Measurements from ENCODE around the gene FBXW7. TPM values are rescaled to one million over a fixed set of nuclear protein-coding genes. Genes with fewer than 3 reads are reported as not detected.

Gene FBXW7
- total and polyA plus RNA-seq, 2 of the 13 experiments (the other 11 are each of a cell fraction or from before 2014, with no cell fraction given): 5.0 to 40.9 TPM

DNA sequence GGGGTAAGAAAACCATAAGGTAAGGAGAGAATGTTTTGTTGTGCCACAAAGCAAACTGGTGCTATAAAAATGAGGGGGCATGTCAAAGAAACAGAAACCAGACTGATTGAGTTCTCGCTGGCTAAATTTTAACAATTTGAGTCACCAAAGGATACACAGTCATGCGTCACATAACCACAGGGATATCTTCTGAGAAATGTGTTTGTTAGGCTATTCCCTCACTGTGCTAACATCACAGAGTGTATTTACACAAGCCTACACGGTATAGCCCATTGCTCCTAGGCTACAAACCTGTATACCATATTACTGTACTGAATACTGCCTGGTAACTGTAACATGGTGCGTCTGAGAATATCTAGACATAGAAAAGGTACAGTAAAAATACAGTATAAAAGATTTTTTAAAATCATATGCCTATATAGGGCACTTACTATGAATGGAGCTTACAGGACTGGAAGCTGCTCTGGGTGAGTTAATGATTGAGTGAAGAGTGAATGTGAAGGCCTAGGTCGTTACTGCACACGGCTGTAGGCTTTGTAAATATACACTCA lies 50.1 kb downstream of the FBXW7 start (continued):
- TF ChIP-seq BORCS8-MEF2B (CRISPR knock-in tag; IDR thresholded peaks at IDR 0.05): no peak
- TF ChIP-seq ZNF44 (CRISPR knock-in tag; IDR thresholded peaks at IDR 0.05): no peak
- TF ChIP-seq SOX6 (IDR thresholded peaks at IDR 0.05): no peak
- TF ChIP-seq SOX6 (CRISPR knock-in tag; IDR thresholded peaks at IDR 0.05): peak; percentile 83
- TF ChIP-seq MAZ (IDR thresholded peaks at IDR 0.05; ENCODE audit: borderline replicate concordance, low read depth, low read length): no peak
- TF ChIP-seq MAZ (CRISPR knock-in tag; IDR thresholded peaks at IDR 0.05; ENCODE audit: low read depth): peak; percentile 51
- no peak for TF ChIP-seq NFKB2 (CRISPR knock-in tag; IDR thresholded peaks at IDR 0.05; ENCODE audit: borderline replicate concordance)
- peak; percentile 78; the same call in 1 of the 2 replicates for TF ChIP-seq MIXL1 (CRISPR knock-in tag; IDR thresholded peaks at IDR 0.05)
- TF ChIP-seq, protein P1, sequence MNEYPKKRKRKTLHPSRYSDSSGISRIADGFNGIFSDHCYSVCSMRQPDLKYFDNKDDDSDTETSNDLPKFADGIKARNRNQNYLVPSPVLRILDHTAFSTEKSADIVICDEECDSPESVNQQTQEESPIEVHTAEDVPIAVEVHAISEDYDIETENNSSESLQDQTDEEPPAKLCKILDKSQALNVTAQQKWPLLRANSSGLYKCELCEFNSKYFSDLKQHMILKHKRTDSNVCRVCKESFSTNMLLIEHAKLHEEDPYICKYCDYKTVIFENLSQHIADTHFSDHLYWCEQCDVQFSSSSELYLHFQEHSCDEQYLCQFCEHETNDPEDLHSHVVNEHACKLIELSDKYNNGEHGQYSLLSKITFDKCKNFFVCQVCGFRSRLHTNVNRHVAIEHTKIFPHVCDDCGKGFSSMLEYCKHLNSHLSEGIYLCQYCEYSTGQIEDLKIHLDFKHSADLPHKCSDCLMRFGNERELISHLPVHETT (CRISPR knock-in tag; conservative IDR thresholded peaks at IDR 0.05): no peak
- TF ChIP-seq ZFP37 (CRISPR knock-in tag; IDR thresholded peaks at IDR 0.05; ENCODE audit: borderline replicate concordance): no peak
- TF ChIP-seq, protein P2, sequence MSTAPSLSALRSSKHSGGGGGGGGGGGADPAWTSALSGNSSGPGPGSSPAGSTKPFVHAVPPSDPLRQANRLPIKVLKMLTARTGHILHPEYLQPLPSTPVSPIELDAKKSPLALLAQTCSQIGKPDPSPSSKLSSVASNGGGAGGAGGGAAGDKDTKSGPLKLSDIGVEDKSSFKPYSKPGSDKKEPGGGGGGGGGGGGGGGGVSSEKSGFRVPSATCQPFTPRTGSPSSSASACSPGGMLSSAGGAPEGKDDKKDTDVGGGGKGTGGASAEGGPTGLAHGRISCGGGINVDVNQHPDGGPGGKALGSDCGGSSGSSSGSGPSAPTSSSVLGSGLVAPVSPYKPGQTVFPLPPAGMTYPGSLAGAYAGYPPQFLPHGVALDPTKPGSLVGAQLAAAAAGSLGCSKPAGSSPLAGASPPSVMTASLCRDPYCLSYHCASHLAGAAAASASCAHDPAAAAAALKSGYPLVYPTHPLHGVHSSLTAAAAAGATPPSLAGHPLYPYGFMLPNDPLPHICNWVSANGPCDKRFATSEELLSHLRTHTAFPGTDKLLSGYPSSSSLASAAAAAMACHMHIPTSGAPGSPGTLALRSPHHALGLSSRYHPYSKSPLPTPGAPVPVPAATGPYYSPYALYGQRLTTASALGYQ (CRISPR knock-in tag; IDR thresholded peaks at IDR 0.05): peak; percentile 77; the same call in 1 of the 2 replicates
- TF ChIP-seq ZIK1 (CRISPR knock-in tag; IDR thresholded peaks at IDR 0.05; ENCODE audit: borderline replicate concordance, low read depth): no peak
- TF ChIP-seq, protein P3, sequence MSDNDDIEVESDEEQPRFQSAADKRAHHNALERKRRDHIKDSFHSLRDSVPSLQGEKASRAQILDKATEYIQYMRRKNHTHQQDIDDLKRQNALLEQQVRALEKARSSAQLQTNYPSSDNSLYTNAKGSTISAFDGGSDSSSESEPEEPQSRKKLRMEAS (IDR thresholded peaks at IDR 0.05): peak; percentile 66
- TF ChIP-seq ZSCAN20 (CRISPR knock-in tag; IDR thresholded peaks at IDR 0.05; ENCODE audit: borderline replicate concordance): no peak
- TF ChIP-seq ZNF878 (CRISPR knock-in tag; IDR thresholded peaks at IDR 0.05): peak; percentile 63; the same call in 1 of the 2 replicates
- TF ChIP-seq, protein P4, sequence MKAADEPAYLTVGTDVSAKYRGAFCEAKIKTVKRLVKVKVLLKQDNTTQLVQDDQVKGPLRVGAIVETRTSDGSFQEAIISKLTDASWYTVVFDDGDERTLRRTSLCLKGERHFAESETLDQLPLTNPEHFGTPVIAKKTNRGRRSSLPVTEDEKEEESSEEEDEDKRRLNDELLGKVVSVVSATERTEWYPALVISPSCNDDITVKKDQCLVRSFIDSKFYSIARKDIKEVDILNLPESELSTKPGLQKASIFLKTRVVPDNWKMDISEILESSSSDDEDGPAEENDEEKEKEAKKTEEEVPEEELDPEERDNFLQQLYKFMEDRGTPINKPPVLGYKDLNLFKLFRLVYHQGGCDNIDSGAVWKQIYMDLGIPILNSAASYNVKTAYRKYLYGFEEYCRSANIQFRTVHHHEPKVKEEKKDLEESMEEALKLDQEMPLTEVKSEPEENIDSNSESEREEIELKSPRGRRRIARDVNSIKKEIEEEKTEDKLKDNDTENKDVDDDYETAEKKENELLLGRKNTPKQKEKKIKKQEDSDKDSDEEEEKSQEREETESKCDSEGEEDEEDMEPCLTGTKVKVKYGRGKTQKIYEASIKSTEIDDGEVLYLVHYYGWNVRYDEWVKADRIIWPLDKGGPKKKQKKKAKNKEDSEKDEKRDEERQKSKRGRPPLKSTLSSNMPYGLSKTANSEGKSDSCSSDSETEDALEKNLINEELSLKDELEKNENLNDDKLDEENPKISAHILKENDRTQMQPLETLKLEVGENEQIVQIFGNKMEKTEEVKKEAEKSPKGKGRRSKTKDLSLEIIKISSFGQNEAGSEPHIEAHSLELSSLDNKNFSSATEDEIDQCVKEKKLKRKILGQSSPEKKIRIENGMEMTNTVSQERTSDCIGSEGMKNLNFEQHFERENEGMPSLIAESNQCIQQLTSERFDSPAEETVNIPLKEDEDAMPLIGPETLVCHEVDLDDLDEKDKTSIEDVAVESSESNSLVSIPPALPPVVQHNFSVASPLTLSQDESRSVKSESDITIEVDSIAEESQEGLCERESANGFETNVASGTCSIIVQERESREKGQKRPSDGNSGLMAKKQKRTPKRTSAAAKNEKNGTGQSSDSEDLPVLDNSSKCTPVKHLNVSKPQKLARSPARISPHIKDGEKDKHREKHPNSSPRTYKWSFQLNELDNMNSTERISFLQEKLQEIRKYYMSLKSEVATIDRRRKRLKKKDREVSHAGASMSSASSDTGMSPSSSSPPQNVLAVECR (CRISPR knock-in tag; IDR thresholded peaks at IDR 0.05; ENCODE audit: borderline replicate concordance): peak; percentile 48; the same call in 1 of the 2 replicates
- TF ChIP-seq, protein P5, sequence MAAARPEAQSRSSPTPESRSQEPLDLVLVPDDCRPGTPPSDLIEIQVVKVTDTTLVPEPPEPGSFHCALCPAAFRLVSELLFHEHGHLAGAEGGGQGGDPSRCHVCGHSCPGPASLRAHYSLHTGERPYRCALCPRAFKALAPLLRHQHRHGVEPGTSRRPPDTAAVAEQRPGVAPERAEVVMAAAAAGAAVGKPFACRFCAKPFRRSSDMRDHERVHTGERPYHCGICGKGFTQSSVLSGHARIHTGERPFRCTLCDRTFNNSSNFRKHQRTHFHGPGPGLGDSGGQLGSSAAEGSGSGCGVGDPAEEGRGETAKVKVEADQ (CRISPR knock-in tag; IDR thresholded peaks at IDR 0.05; ENCODE audit: borderline replicate concordance): no peak
- no peak for TF ChIP-seq KDM5B (CRISPR knock-in tag; IDR thresholded peaks at IDR 0.05; ENCODE audit: borderline replicate concordance)
- TF ChIP-seq ZNF556 (CRISPR knock-in tag; IDR thresholded peaks at IDR 0.05; ENCODE audit: borderline replicate concordance): peak; percentile 70; the same call in 1 of the 2 replicates
- peak; percentile 82; the same call in 1 of the 2 replicates for TF ChIP-seq FOXJ3 (CRISPR knock-in tag; IDR thresholded peaks at IDR 0.05; ENCODE audit: borderline replicate concordance)
- TF ChIP-seq, protein P6, sequence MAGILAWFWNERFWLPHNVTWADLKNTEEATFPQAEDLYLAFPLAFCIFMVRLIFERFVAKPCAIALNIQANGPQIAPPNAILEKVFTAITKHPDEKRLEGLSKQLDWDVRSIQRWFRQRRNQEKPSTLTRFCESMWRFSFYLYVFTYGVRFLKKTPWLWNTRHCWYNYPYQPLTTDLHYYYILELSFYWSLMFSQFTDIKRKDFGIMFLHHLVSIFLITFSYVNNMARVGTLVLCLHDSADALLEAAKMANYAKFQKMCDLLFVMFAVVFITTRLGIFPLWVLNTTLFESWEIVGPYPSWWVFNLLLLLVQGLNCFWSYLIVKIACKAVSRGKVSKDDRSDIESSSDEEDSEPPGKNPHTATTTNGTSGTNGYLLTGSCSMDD (CRISPR knock-in tag; IDR thresholded peaks at IDR 0.05): no peak

Measured in HepG2 (cell line).